Common myeloid progenitor, CD34-positive (primary cell): Measurements from ENCODE around the gene GRP.

ENCODE experiments used
- CTCF ChIA-PET: fragments of 350-600 bp; sonication (Branson Sonifier 250); formaldehyde crosslinking; loops from one replicate; lab custom pipeline; 2021; ENCODE audit warnings: antibody characterized with exemption; lab: Charles Lee
- POLR2A ChIA-PET: fragments of 350-600 bp; sonication (Branson Sonifier 250); formaldehyde crosslinking; loops from one replicate; lab custom pipeline; 2021; ENCODE audit warnings: antibody characterized with exemption; lab: Charles Lee
- DNase-seq, 3 donors: peaks; one replicate each; pipeline versions ENCODE4 v3.0.0 to v3.0.0-alpha.2; 2013
- H3K27ac ChIP-seq, 2 experiments: 1 replicate in 1 of 2; 2 replicates in 1 of 2; pipeline ENCODE4 v1.7.0; 2013; ENCODE audit warnings: inconsistent platforms in 2 of 2, low read length in 2 of 2, mild to moderate bottlenecking in 2 of 2, low read depth in 1 of 2, moderate library complexity in 1 of 2; ENCODE audit not compliant: severe bottlenecking in 2 of 2, insufficient read depth in 1 of 2, poor library complexity in 1 of 2
- H3K27me3 ChIP-seq, 5 experiments: replicated peaks in 2 of 5; 1 replicate in 3 of 5; 2 replicates in 2 of 5; pipeline versions ENCODE4 v1.6.1 to v1.7.0; 2013; ENCODE audit warnings: low read length in 4 of 5, mild to moderate bottlenecking in 2 of 5, moderate library complexity in 2 of 5, inconsistent platforms in 1 of 5; ENCODE audit not compliant: insufficient read depth in 5 of 5, control insufficient read depth in 4 of 5
- H3K36me3 ChIP-seq, 4 experiments: 1 replicate in 2 of 4; 2 replicates in 2 of 4; pipeline versions ENCODE4 v1.6.1 to v1.7.0; 2013; ENCODE audit warnings: low read length in 3 of 4, control low read depth in 1 of 4, mild to moderate bottlenecking in 1 of 4; ENCODE audit not compliant: control insufficient read depth in 4 of 4, insufficient read depth in 4 of 4
- H3K4me1 ChIP-seq, 4 experiments: 1 replicate in 3 of 4; 2 replicates in 1 of 4; pipeline versions ENCODE4 v1.6.1 to v1.7.1; 2013; ENCODE audit warnings: low read length in 3 of 4, mild to moderate bottlenecking in 3 of 4, control low read depth in 1 of 4, inconsistent platforms in 1 of 4, moderate library complexity in 1 of 4; ENCODE audit not compliant: control insufficient read depth in 4 of 4, insufficient read depth in 4 of 4; ENCODE audit errors: control extremely low read depth in 1 of 4
- H3K4me3 ChIP-seq, 7 experiments: 1 replicate in 4 of 7; 2 replicates in 3 of 7; pipeline versions ENCODE4 v1.5.1 to v1.7.0; 2013; ENCODE audit warnings: mild to moderate bottlenecking in 7 of 7, low read length in 6 of 7, moderate library complexity in 6 of 7, inconsistent platforms in 2 of 7, low read depth in 2 of 7, control low read depth in 1 of 7; ENCODE audit not compliant: insufficient read depth in 4 of 7, control insufficient read depth in 1 of 7; ENCODE audit errors: extremely low read depth in 1 of 7
- H3K9me3 ChIP-seq, 5 experiments: 1 replicate in 4 of 5; 2 replicates in 1 of 5; pipeline versions ENCODE4 v1.6.1 to v1.7.1; 2013; ENCODE audit warnings: low read length in 4 of 5, mild to moderate bottlenecking in 2 of 5, inconsistent platforms in 1 of 5, low read depth in 1 of 5, moderate library complexity in 1 of 5; ENCODE audit not compliant: control insufficient read depth in 4 of 5, insufficient read depth in 2 of 5; ENCODE audit errors: control extremely low read depth in 1 of 5
- WGBS: methylation state at CpG from one replicate; pipeline ENCODE4 v1.1.5; 2013; ENCODE audit not compliant: insufficient coverage; 5-methylcytosine and 5-hydroxymethylcytosine counted together

Gene GRP

GRCh38 chr18:59266459-59266858 is 46.5 kb downstream of the GRP start:
- ChIA-PET POLR2A (interaction anchor here (0.5 kb wide), 1 partner anchor 783 kb away, joined by 3 read pairs; no protein-coding TSS in a partner anchor), CTCF (interaction anchor here (1.0 to 4.3 kb wide), 3 partner anchors 9 to 67 kb away, joined by 3 to 27 read pairs (median 3); no protein-coding TSS in a partner anchor)
- WGBS: no CpG with 5 or more reads among the region's 1 CpG
- Histone ChIP-seq H3K9me3 (peaks cover 0 to 3% (median 1%) of the 10 kb centered on the region in 5 experiments), H3K36me3 (no peaks in the 10 kb centered on the region), H3K4me1 (peaks cover 0 to 31% (median 12%) of the 10 kb centered on the region in 4 experiments), H3K27me3 (peaks cover 24 to 91% (median 65%) of the 10 kb centered on the region in 5 experiments), H3K4me3 (no peak overlapping the region), H3K27ac (no peak overlapping the region)
- no peak for DNase-seq

- no peak overlapping the region for H3K4me3 ChIP-seq
- WGBS: 6% methylated on average over 5 of the region's 10 CpGs
- ChIA-PET POLR2A (interaction anchor here (0.5 kb wide), 1 partner anchor 783 kb away, joined by 3 read pairs; no protein-coding TSS in a partner anchor), CTCF (interaction anchor here (1.4 to 4.3 kb wide), 3 partner anchors 8 to 18 kb away, joined by 3 to 27 read pairs (median 16); no protein-coding TSS in a partner anchor)
- peaks cover 0 to 3% (median 1%) of the 10 kb centered on the region in 5 experiments for H3K9me3 ChIP-seq
- no peaks in the 10 kb centered on the region for H3K36me3 ChIP-seq
- peaks cover 0 to 31% (median 14%) of the 10 kb centered on the region in 4 experiments for H3K4me1 ChIP-seq
- H3K27ac ChIP-seq: no peak overlapping the region
- no peak for DNase-seq
- H3K27me3 ChIP-seq: peaks cover 24 to 96% (median 70%) of the 10 kb centered on the region in 5 experiments
Measured at GRCh38 chr18:59266886-59267502, 47.0 kb downstream of the GRP start.

- Histone ChIP-seq H3K9me3 (peaks cover 0 to 3% (median 1%) of the 10 kb centered on the region in 5 experiments), H3K27me3 (peaks cover 22 to 100% (median 74%) of the 10 kb centered on the region in 5 experiments), H3K36me3 (no peaks in the 10 kb centered on the region), H3K4me3 (no peak overlapping the region), H3K4me1 (peaks cover 0 to 37% (median 17%) of the 10 kb centered on the region in 4 experiments), H3K27ac (no peak overlapping the region)
- WGBS: 3% methylated on average over 36 of the region's 41 CpGs
- peak in 1 of 3 donors; percentile 45 for DNase-seq
- ChIA-PET CTCF (interaction anchor here (0.7 to 3.5 kb wide), 4 partner anchors 18 to 133 kb away, joined by 3 to 16 read pairs (median 3); no protein-coding TSS in a partner anchor), POLR2A (no interaction called here)
Measured at GRCh38 chr18:59267503-59268126, 47.7 kb downstream of the GRP start.

DNA sequence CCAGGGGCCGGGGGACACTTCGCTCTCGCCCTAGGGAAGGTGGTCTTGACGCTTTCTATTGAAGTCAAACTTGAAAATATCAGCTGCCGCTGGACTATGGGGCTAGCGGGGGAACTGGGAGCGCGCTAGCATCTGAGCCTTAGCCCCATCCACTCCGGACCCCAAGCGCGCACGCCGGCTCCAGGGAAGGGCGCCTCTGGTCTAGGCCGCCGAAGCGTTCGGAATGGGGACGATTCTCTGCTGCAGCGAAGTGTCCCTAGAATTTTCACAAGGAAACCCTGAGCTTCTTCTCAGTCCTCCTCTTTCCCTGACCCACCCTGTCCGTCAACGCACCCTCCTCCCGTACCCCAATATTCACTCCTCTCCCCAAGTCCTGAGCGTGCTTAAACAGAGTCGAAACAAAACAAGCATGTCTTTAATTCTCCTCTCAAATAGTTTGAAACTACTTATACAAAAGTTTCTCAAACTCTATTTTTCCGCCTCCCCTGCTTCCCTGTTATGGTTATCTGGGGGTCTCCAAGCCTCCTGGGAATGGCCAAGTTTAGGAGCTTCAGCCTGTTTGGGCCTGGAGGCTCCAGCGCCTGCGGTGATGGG is 48.3 kb downstream of the GRP start:
- H3K36me3 ChIP-seq: no peaks in the 10 kb centered on the region
- WGBS: 10% methylated on average over 26 of the region's 28 CpGs
- H3K4me3 ChIP-seq: peak overlapping the region in 1 of 7 experiments; percentile 24
- H3K27ac ChIP-seq: no peak overlapping the region
- no peak for DNase-seq
- peaks cover 20 to 100% (median 69%) of the 10 kb centered on the region in 5 experiments for H3K27me3 ChIP-seq
- ChIA-PET CTCF (interaction anchor here (0.7 to 3.5 kb wide), 5 partner anchors 19 to 134 kb away, joined by 3 to 16 read pairs (median 3); no protein-coding TSS in a partner anchor), POLR2A (no interaction called here)
- H3K9me3 ChIP-seq: peaks cover 0 to 3% (median 0%) of the 10 kb centered on the region in 5 experiments
- peaks cover 0 to 41% (median 21%) of the 10 kb centered on the region in 4 experiments for H3K4me1 ChIP-seq

GRCh38 chr18:59268721-59269562 is 49.0 kb downstream of the GRP start:
- ChIA-PET POLR2A (interaction anchor here (0.6 kb wide), 1 partner anchor 97 kb away, joined by 3 read pairs; no protein-coding TSS in a partner anchor), CTCF (interaction anchor here (0.7 to 3.5 kb wide), 10 partner anchors 18 to 653 kb away, joined by 3 to 16 read pairs (median 3); no protein-coding TSS in a partner anchor)
- DNase-seq: peak; percentile 63 to 79 (median 69)
- Histone ChIP-seq H3K27me3 (peaks cover 16 to 100% (median 71%) of the 10 kb centered on the region in 5 experiments), H3K4me3 (peak overlapping the region in 5 of 7 experiments; percentile 1 to 55 (median 37)), H3K4me1 (peaks cover 0 to 48% (median 26%) of the 10 kb centered on the region in 4 experiments), H3K9me3 (peaks cover 0 to 3% (median 0%) of the 10 kb centered on the region in 5 experiments), H3K27ac (no peak overlapping the region), H3K36me3 (no peaks in the 10 kb centered on the region)
- WGBS: 2% methylated on average over 63 of the region's 90 CpGs

DNA sequence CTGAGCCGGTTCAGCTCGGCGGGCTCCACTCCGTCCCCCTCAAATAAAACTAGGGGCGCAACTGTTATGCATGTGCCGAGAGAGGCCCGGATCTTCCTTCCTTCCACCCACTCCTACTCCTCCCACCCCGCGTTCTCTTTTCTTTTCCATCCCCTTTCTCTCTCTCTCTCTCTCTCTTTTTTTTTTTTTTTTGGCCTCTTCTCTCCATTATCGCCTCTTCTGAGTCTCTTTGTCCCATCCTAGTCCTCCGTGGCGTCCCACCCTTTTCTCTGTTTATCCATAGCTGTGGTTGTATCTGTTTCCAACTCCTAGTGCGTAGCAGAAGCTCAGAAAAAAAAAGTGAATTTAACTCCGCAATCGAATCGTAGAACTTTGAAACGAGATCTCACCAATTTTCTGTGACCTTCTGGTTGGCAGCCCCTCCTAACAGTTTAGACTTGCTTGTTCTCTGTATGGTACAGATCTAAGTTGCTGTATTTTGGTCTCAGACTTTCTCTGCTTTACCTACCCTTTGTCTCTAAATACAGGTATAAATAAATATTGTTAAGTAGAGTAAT is 49.7 kb downstream of the GRP start:
- Histone ChIP-seq H3K36me3 (no peaks in the 10 kb centered on the region), H3K9me3 (peaks cover 0 to 3% (median 0%) of the 10 kb centered on the region in 5 experiments), H3K27me3 (peaks cover 16 to 100% (median 72%) of the 10 kb centered on the region in 5 experiments), H3K27ac (no peak overlapping the region), H3K4me3 (peak overlapping the region in 4 of 7 experiments; percentile 21 to 55 (median 42)), H3K4me1 (peaks cover 0 to 52% (median 28%) of the 10 kb centered on the region in 4 experiments)
- POLR2A ChIA-PET: interaction anchor here (0.6 kb wide), 1 partner anchor 98 kb away, joined by 3 read pairs; no protein-coding TSS in a partner anchor
- CTCF ChIA-PET: interaction anchor here (0.7 to 3.5 kb wide), 10 partner anchors 13 to 653 kb away, joined by 3 to 16 read pairs (median 4); no protein-coding TSS in a partner anchor
- 9% methylated on average over 17 of the region's 17 CpGs for WGBS
- DNase-seq: no peak
